Panc1 (cell line): ENCODE data around the gene TEX51. TPM values are rescaled to one million over a fixed set of nuclear protein-coding genes. Genes with fewer than 3 reads are reported as not detected.

Experiments used
- ATAC-seq: fragments of 200-7000 bp; cut with Tn5 transposase; 2 replicates; pipeline ENCODE4 v1.9.1; 2020; ENCODE audit warnings: mild to moderate bottlenecking, moderate library complexity
- BruUV-seq: library from RNA; stranded (reverse); fragments of 400-500 nt; replicated peaks from 2 replicates; lab custom pipeline; 2021; lab: Mats Ljungman, UMichigan
- CTCF ChIA-PET: fragments of 300-600 bp; sonication (Branson Sonifier 250); formaldehyde crosslinking; loops from one replicate; lab custom pipeline; 2022; ENCODE audit warnings: antibody characterized with exemption; lab: Charles Lee
- POLR2A ChIA-PET: fragments of 300-600 bp; sonication (Branson Sonifier 250); formaldehyde crosslinking; loops from one replicate; lab custom pipeline; 2022; ENCODE audit warnings: antibody characterized with exemption; lab: Charles Lee
- DNase-seq: peaks from one replicate; pipeline ENCODE4 v3.0.0-alpha.2; 2010; ENCODE audit warnings: low read depth, low spot score
- H3K27ac ChIP-seq: 2 replicates; pipeline ENCODE4 v1.5.1; 2011; ENCODE audit warnings: mild to moderate bottlenecking, low read length, inconsistent platforms
- H3K27me3 ChIP-seq: fragments of 200-500 bp; sonication (Bioruptor generic); 2 replicates; pipeline ENCODE4 v1.6.0; 2014; ENCODE audit warnings: low read length, inconsistent platforms; ENCODE audit not compliant: control insufficient read depth, insufficient read depth
- H3K36me3 ChIP-seq: fragments of 200-500 bp; sonication (Bioruptor generic); 2 replicates; pipeline ENCODE4 v1.5.1; 2014; ENCODE audit warnings: inconsistent platforms, mild to moderate bottlenecking, low read length, moderate library complexity; ENCODE audit not compliant: control insufficient read depth, insufficient read depth
- H3K4me1 ChIP-seq: 2 replicates; pipeline ENCODE4 v1.5.1; 2011; ENCODE audit warnings: inconsistent platforms, mild to moderate bottlenecking, low read length, moderate library complexity; ENCODE audit not compliant: control insufficient read depth, insufficient read depth
- H3K4me3 ChIP-seq, 2 experiments: 2 replicates each; pipeline ENCODE4 v1.5.1; 2011 to 2012; ENCODE audit warnings: low read depth in 2 of 2, low read length in 2 of 2, mild to moderate bottlenecking in 2 of 2, inconsistent platforms in 1 of 2, moderate library complexity in 1 of 2
- H3K9me3 ChIP-seq: fragments of 200-500 bp; sonication (Bioruptor generic); 2 replicates; pipeline ENCODE4 v1.5.1; 2014; ENCODE audit warnings: low read depth, mild to moderate bottlenecking, inconsistent platforms, low read length, moderate library complexity; ENCODE audit not compliant: control insufficient read depth, insufficient read depth
- CTCF ChIP-seq: fragments of 450-650 bp; IDR thresholded peaks from 2 replicates; pipeline ENCODE4 v1.5.1; 2017; ENCODE audit warnings: mild to moderate bottlenecking
- POLR2AphosphoS5 ChIP-seq: IDR thresholded peaks from 2 replicates; pipeline ENCODE4 v1.6.1; 2012; ENCODE audit warnings: mild to moderate bottlenecking, low read depth, low read length, moderate library complexity
- REST ChIP-seq, 2 experiments: IDR thresholded peaks; 2 replicates each; pipeline ENCODE4 v1.6.1; 2011 to 2012; ENCODE audit warnings: low read depth in 2 of 2, control low read depth in 1 of 2, low read length in 1 of 2, mild to moderate bottlenecking in 1 of 2, moderate library complexity in 1 of 2; ENCODE audit not compliant: insufficient read depth in 1 of 2
- SIN3A ChIP-seq: IDR thresholded peaks from 2 replicates; pipeline ENCODE4 v1.6.1; 2012; ENCODE audit warnings: low read depth, mild to moderate bottlenecking, low read length, moderate library complexity, borderline replicate concordance; ENCODE audit not compliant: insufficient read depth
- TCF7L2 ChIP-seq: IDR thresholded peaks from 2 replicates; pipeline ENCODE4 v1.6.1; 2011; ENCODE audit warnings: mild to moderate bottlenecking, low read depth, low read length, inconsistent platforms
- in situ Hi-C: cut with HindIII; loops from 2 replicates; pipeline ENCODE4 v1.10.0; 2016; ENCODE audit warnings: low sequenced_read_pairs, low pct_unique_long_range_greater_than_20kb
- intact Hi-C: fragments of 100-400 bp; cut with micrococcal nuclease; formaldehyde crosslinking; loops from one replicate; pipeline ENCODE4 v1.10.0; 2022; ENCODE audit not compliant: unreplicated experiment
- total RNA-seq: library from RNA; stranded (reverse); gene quantifications from one replicate; pipeline ENCODE4 v1.2.1, GENCODE V29; 2021; ENCODE audit not compliant: unreplicated experiment

TEX51 gene
- total RNA-seq, 1 experiment from 2014 or later: not detected

GRCh38 chr2:126950504-126950903, 51.8 kb downstream of the TEX51 start:
- ATAC-seq (no peak), DNase-seq (no peak)
- in situ Hi-C loops (no loop called here), intact Hi-C loops (no loop called here)
- H3K36me3 ChIP-seq: no peaks in the 10 kb centered on the region
- H3K4me1 ChIP-seq: no peaks in the 10 kb centered on the region
- no peak overlapping the region for H3K27ac ChIP-seq
- ChIA-PET CTCF (no interaction called here), POLR2A (no interaction called here)
- no peak for TF ChIP-seq REST (IDR thresholded peaks at IDR 0.05; ENCODE audit: insufficient read depth in 1 of 2, low read depth in 2 of 2, low read length in 1 of 2)
- TF ChIP-seq TCF7L2: no peak
- TF ChIP-seq SIN3A: no peak
- TF ChIP-seq CTCF: no peak
- no peak for TF ChIP-seq POLR2AphosphoS5
- H3K9me3 ChIP-seq: 0 out of 2 replicates have a peak, but pooled peaks cover 2% of the 10 kb centered on the region
- BruUV-seq: no TSS peak
- H3K4me3 ChIP-seq: no peak overlapping the region
- H3K27me3 ChIP-seq: peaks cover 9% of the 10 kb centered on the region; the same call in 1 of the 2 replicates

Other genes starting within 250 kb of the TEX51 start
- gene GYPC, start 242.7 kb upstream of the TEX51 start, total RNA-seq: 0.57 TPM
- 58.6 TPM for gene BIN1, start 208.3 kb downstream of the TEX51 start, total RNA-seq